GM19455 (cell line): Measurements from ENCODE around the gene CSTPP1.
"Not testable (repeated sequence)": the region's sequence is repeated elsewhere in the genome, so short reads cannot be mapped to it uniquely, and the experiment has no call there.

ENCODE experiments used
- ATAC-seq: cut with Tn5 transposase; IDR thresholded peaks from one replicate; pipeline ENCODE4 v1.9.1; 2021; ENCODE audit not compliant: unreplicated experiment

Gene CSTPP1

GRCh38 chr11:47178316-47178715 is 241.8 kb downstream of the CSTPP1 start:
- ATAC-seq, result no peak

- ATAC-seq, result no peak
Observed at GRCh38 chr11:47178737-47179654, 242.4 kb downstream of the CSTPP1 start.

- no peak for ATAC-seq
Observed at GRCh38 chr11:47179655-47179991, 243.1 kb downstream of the CSTPP1 start.

- no peak for ATAC-seq
Observed at GRCh38 chr11:47180006-47180787, 243.6 kb downstream of the CSTPP1 start.

- ATAC-seq, result no peak
Observed at GRCh38 chr11:47181271-47181670, 244.7 kb downstream of the CSTPP1 start.

GRCh38 chr11:47182380-47182779 is 245.8 kb downstream of the CSTPP1 start:
- no peak for ATAC-seq

- ATAC-seq, result no peak
Observed at GRCh38 chr11:47183031-47183856, 246.7 kb downstream of the CSTPP1 start.

GRCh38 chr11:47183969-47184368 is 247.4 kb downstream of the CSTPP1 start:
- no peak for ATAC-seq

GRCh38 chr11:47184711-47185304 is 248.2 kb downstream of the CSTPP1 start:
- ATAC-seq, result no peak

GRCh38 chr11:47185305-47186075 is 248.9 kb downstream of the CSTPP1 start:
- no peak for ATAC-seq

- ATAC-seq, result no peak
Observed at GRCh38 chr11:47186076-47186699, 249.6 kb downstream of the CSTPP1 start, which contains the start of gene PACSIN3. TSS of gene PACSIN3 (minus strand) at chr11:47186434. CDS start at chr11:47182727, 3,707 bp downstream.

- ATAC-seq, result no peak
Observed at GRCh38 chr11:47186700-47187695, 250.4 kb downstream of the CSTPP1 start.

GRCh38 chr11:47187723-47188122 is 251.2 kb downstream of the CSTPP1 start:
- ATAC-seq, result no peak

- ATAC-seq, result no peak
Observed at GRCh38 chr11:47188259-47188658, 251.7 kb downstream of the CSTPP1 start.

- ATAC-seq, result no peak
Observed at GRCh38 chr11:47189100-47189834, 252.7 kb downstream of the CSTPP1 start.

GRCh38 chr11:47191137-47191536 is 254.6 kb downstream of the CSTPP1 start:
- ATAC-seq, result not testable (repeated sequence)

- no peak for ATAC-seq
Observed at GRCh38 chr11:47192111-47192510, 255.6 kb downstream of the CSTPP1 start.

- not testable (repeated sequence) for ATAC-seq
Observed at GRCh38 chr11:47198161-47198560, 261.6 kb downstream of the CSTPP1 start.
